SH-SY5Y (cell line): Measurements from ENCODE around the gene ZBTB17.

ENCODE experiments used
- GATA2 ChIP-seq: IDR thresholded peaks from 2 replicates; pipeline ENCODE4 v1.6.1; 2011; ENCODE audit warnings: mild to moderate bottlenecking, low read depth, low read length
- GATA3 ChIP-seq: IDR thresholded peaks from 2 replicates; pipeline ENCODE4 v1.6.1; 2011; ENCODE audit warnings: low read depth, mild to moderate bottlenecking, low read length, moderate library complexity

DNA sequence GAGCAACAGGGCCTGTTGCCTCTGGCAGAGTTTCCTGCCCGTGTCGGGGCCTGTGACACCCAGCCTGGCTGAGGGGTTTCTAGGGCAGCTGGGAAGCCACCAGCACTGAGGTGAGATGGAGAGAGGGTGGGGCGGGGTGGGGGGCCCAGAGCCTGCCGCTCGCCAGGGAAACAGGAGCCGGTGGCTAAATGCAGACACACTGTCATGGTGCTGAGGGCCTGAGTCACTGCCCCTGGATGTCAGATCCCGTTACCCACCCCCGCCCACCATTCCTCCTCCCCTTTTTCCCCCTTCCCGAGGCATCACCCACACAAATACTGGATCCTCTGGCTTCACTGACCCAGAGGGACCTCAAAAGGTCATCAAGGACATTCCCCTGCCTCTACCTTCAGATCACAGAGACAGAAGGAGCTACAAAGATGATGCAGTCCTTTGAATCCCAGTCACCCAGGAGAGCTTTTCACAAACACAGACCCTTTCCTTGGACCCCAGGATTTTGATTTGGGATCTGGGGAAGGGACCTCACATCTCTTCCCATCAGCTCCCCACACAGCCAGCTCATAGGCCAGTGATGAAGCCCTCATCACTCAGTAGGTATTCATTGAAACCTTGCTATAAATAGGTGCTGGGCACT is 43.9 kb upstream of the ZBTB17 start:
- TF ChIP-seq GATA2 (no peak), GATA3 (no peak)
